HepG2 (cell line): ENCODE results near the gene FHL5. TPM values are rescaled to one million over a fixed set of nuclear protein-coding genes. Genes with fewer than 3 reads are reported as not detected.

ENCODE experiments used
- ATAC-seq: fragments of 200-7000 bp; cut with Tn5 transposase; 3 replicates; pipeline ENCODE4 v1.9.1; 2020; ENCODE audit warnings: mild to moderate bottlenecking, moderate library complexity
- BruUV-seq: library from RNA; stranded (reverse); fragments of 400-500 nt; replicated peaks from 2 replicates; lab custom pipeline; 2021; lab: Mats Ljungman, UMichigan
- CTCF ChIA-PET: fragments of 300-600 bp; formaldehyde crosslinking; extraction: SDS; loops from one replicate; lab custom pipeline; 2021; ENCODE audit warnings: low total read pairs, inconsistent platforms, low intra/inter-chr PET ratio; lab: Yijun Ruan, JAX
- POLR2A ChIA-PET: fragments of 350-600 bp; sonication (Branson Sonifier 250); formaldehyde crosslinking; loops from one replicate; lab custom pipeline; 2020; ENCODE audit warnings: antibody characterized with exemption, inconsistent platforms; lab: Yijun Ruan, JAX
- DNase-seq: peaks from one replicate; pipeline ENCODE4 v3.0.0-alpha.2; 2015; ENCODE audit warnings: low spot score
- FAIRE-seq: peaks from 3 replicates; lab custom pipeline; 2011; peaks lifted over from hg19 to GRCh38; lab: Jason Lieb, UNC
- H2AFZ ChIP-seq: one replicate; pipeline ENCODE4 v1.6.1; 2011; ENCODE audit warnings: low read length, inconsistent platforms
- H3K27ac ChIP-seq: fragments of 300-600 bp; 3 replicates; pipeline ENCODE4 v1.8.0; 2011; ENCODE audit warnings: mixed run types, mild to moderate bottlenecking, mixed read lengths, low read length, inconsistent platforms; ENCODE audit not compliant: insufficient read depth; ENCODE audit errors: extremely low read length
- H3K27me3 ChIP-seq, 2 experiments: fragments of 200-600 bp in 1 of 2; 2 replicates in 1 of 2; 3 replicates in 1 of 2; pipeline versions ENCODE4 v1.6.0 to v1.8.0; 2011; ENCODE audit warnings: low read length in 2 of 2, mild to moderate bottlenecking in 2 of 2, moderate library complexity in 2 of 2, inconsistent platforms in 1 of 2; ENCODE audit not compliant: insufficient read depth in 2 of 2, control insufficient read depth in 1 of 2
- H3K36me3 ChIP-seq, 2 experiments: fragments of 200-600 bp in 1 of 2; replicated peaks in 1 of 2; 2 replicates in 1 of 2; 3 replicates in 1 of 2; pipeline versions ENCODE4 v1.5.1 to v1.8.0; 2011; ENCODE audit warnings: low read length in 2 of 2, inconsistent platforms in 1 of 2; ENCODE audit not compliant: insufficient read depth in 2 of 2, control insufficient read depth in 1 of 2
- H3K4me1 ChIP-seq: 2 replicates; pipeline ENCODE4 v1.5.1; 2012; ENCODE audit warnings: low read length, inconsistent platforms; ENCODE audit not compliant: insufficient read depth
- H3K4me2 ChIP-seq: 2 replicates; pipeline ENCODE4 v1.6.0; 2011; ENCODE audit warnings: low read depth, low read length, inconsistent platforms
- H3K4me3 ChIP-seq, 3 experiments: fragments of 200-600 bp in 1 of 3; sonication (generic), shearing (Covaris generic) in 1 of 3; replicated peaks in 1 of 3; 2 replicates each; pipeline ENCODE4 v1.5.1; 2011 to 2016; ENCODE audit warnings: low read length in 3 of 3, inconsistent platforms in 2 of 3, low read depth in 2 of 3, mild to moderate bottlenecking in 2 of 3, control low read depth in 1 of 3, mixed read lengths in 1 of 3; ENCODE audit not compliant: insufficient read depth in 1 of 3
- H3K79me2 ChIP-seq: one replicate; pipeline ENCODE4 v1.6.1; 2011; ENCODE audit warnings: low read length, inconsistent platforms; ENCODE audit not compliant: insufficient read depth
- H3K9ac ChIP-seq: 2 replicates; pipeline ENCODE4 v1.6.0; 2011; ENCODE audit warnings: mild to moderate bottlenecking, low read depth, low read length, inconsistent platforms; ENCODE audit not compliant: insufficient read depth
- H3K9me3 ChIP-seq: 2 replicates; pipeline ENCODE4 v1.5.1; 2012; ENCODE audit warnings: mild to moderate bottlenecking, low read length
- H4K20me1 ChIP-seq: 2 replicates; pipeline ENCODE4 v1.6.0; 2011; ENCODE audit warnings: inconsistent platforms, mild to moderate bottlenecking, low read length, moderate library complexity; ENCODE audit not compliant: insufficient read depth
- ATRX ChIP-seq: sonication (generic); formaldehyde crosslinking; IDR thresholded peaks from 2 replicates; pipeline ENCODE4 v1.4.0; 2020; ENCODE audit warnings: missing genetic modification reagents, borderline replicate concordance
- GLI4 ChIP-seq: sonication (generic); formaldehyde crosslinking; IDR thresholded peaks from 2 replicates; pipeline ENCODE4 v1.5.1; 2020; ENCODE audit warnings: missing genetic modification reagents, mild to moderate bottlenecking, moderate library complexity, borderline replicate concordance
- MLLT10 ChIP-seq: sonication (generic); formaldehyde crosslinking; IDR thresholded peaks from 2 replicates; pipeline ENCODE4 v1.4.0; 2020; ENCODE audit warnings: missing genetic modification reagents
- NFIC ChIP-seq: IDR thresholded peaks from 2 replicates; pipeline ENCODE4 v1.6.1; 2012; ENCODE audit warnings: mild to moderate bottlenecking, low read length, inconsistent platforms
- ZEB1 ChIP-seq: IDR thresholded peaks from 2 replicates; pipeline ENCODE4 v1.6.1; 2012; ENCODE audit warnings: mild to moderate bottlenecking, low read depth, inconsistent platforms; ENCODE audit not compliant: insufficient replicate concordance
- ZFYVE20 ChIP-seq: sonication (generic); formaldehyde crosslinking; IDR thresholded peaks from 2 replicates; pipeline ENCODE4 v1.8.0; 2023; ENCODE audit warnings: low read depth, mild to moderate bottlenecking, moderate library complexity, missing genetic modification reagents, borderline replicate concordance
- ZNF138 ChIP-seq: sonication (generic); formaldehyde crosslinking; IDR thresholded peaks from 2 replicates; pipeline ENCODE4 v1.5.0; 2020; ENCODE audit warnings: mild to moderate bottlenecking, low read depth, missing genetic modification reagents
- WGBS: methylation state at CpG from one replicate; pipeline ENCODE4 v1.1.6; 2017; ENCODE audit warnings: low lambda C conversion rate; 5-methylcytosine and 5-hydroxymethylcytosine counted together
- in situ Hi-C: cut with HindIII; loops from 2 replicates; pipeline ENCODE4 v1.10.0; 2017; ENCODE audit warnings: low pct_unique_long_range_greater_than_20kb; ENCODE audit not compliant: extremely low pct_ligation_motif_present
- intact Hi-C: fragments of 100-400 bp; cut with micrococcal nuclease; formaldehyde crosslinking; loops from one replicate; pipeline ENCODE4 v1.10.0; 2022; ENCODE audit not compliant: unreplicated experiment
- polyA plus RNA-seq, 8 experiments: library from polyadenylated mRNA; depleted of rRNA in 3 of 8; stranded (reverse) in 7 of 8; unstranded in 1 of 8; fragments of >200 nt; fragmentation: Illumina TruSeq in 4 of 8; extraction: Trizol in 4 of 8; gene quantifications; 2 replicates each; pipeline versions ENCODE4 v1.2.1 to v1.2.3, GENCODE V29; 2011 to 2016; ENCODE audit warnings: low read depth in 4 of 8, missing spikeins in 1 of 8, mixed read lengths in 1 of 8; ENCODE audit not compliant: insufficient read depth in 1 of 8
- total RNA-seq, 5 experiments: library from RNA; depleted of rRNA; stranded (reverse); fragments of >200 nt; fragmentation: Illumina TruSeq; extraction: Trizol; gene quantifications; 2 replicates each; pipeline ENCODE4 v1.2.3, GENCODE V29; 2016; ENCODE audit warnings: low read depth in 1 of 5
- TF ChIP-seq, protein P1 (sequence below): IDR thresholded peaks from 2 replicates; pipeline ENCODE4 v1.6.1; 2016; ENCODE audit warnings: mild to moderate bottlenecking, missing biosample characterization, missing genetic modification reagents
- TF ChIP-seq, protein P2 (sequence below): sonication (generic); formaldehyde crosslinking; IDR thresholded peaks from 2 replicates; pipeline ENCODE4 v1.8.0; 2022; ENCODE audit warnings: mild to moderate bottlenecking, missing genetic modification reagents, borderline replicate concordance
- TF ChIP-seq, protein P3 (sequence below): sonication (generic); formaldehyde crosslinking; IDR thresholded peaks from 2 replicates; pipeline ENCODE4 v1.4.0; 2020; ENCODE audit warnings: missing genetic modification reagents, mild to moderate bottlenecking, borderline replicate concordance

The FHL5 gene
- total and polyA plus RNA-seq, 2 of the 13 experiments (the other 11 are each of a cell fraction or from before 2014, with no cell fraction given) = not detected

DNA sequence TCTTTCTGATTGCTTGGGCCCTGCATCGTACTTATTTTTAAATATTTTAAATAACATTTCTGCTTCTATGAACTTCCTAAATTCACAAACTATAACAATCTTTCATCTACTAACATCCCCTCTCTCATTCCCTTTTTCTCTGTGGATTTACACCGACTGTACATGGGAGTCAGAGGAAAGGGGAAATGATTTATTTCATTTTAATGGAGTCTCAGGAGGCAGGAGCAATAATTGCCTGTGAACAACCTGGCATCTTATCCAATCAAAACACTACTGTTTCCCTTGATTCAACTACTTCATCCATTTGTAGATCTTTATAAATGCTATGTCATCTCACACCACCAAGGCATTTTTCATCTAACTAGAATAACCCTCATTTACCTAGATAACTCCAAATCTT is 89.6 kb downstream of the FHL5 start (continued):
- TF ChIP-seq ZNF138 (CRISPR knock-in tag) = no peak
- no peak for TF ChIP-seq GLI4
- TF ChIP-seq, protein P1, sequence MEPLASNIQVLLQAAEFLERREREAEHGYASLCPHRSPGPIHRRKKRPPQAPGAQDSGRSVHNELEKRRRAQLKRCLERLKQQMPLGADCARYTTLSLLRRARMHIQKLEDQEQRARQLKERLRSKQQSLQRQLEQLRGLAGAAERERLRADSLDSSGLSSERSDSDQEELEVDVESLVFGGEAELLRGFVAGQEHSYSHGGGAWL = no peak
- no peak for TF ChIP-seq NFIC
- TF ChIP-seq ZFYVE20 = no peak
- TF ChIP-seq ATRX (CRISPR knock-in tag) = no peak

DNA sequence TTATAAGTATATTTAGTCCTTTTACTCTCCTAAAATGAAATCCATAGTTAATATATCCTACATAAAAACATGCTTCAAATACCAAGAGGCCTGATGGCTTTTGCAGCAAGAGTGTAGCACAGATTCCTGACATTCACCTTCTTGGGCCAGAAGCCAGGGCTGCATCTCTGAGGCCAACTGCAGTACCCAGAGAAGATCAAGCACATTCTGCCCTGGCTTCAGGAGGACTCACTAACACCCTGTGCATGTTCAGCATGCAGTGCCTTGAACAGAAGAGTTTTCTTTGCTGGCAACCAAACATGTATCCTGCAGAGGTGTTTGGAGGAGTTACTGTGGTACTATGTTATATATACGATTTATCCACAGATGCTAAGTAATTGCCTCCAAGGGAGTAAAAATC is 90.3 kb downstream of the FHL5 start:
- DNase-seq (no peak), ATAC-seq (no peak)
- no peaks in the 10 kb centered on the region for H3K79me2 ChIP-seq
- intact Hi-C loops = no loop called here
- H3K4me3 ChIP-seq = no peak overlapping the region
- 46% methylated on average over 1 of the region's 1 CpG for WGBS
- H3K27ac ChIP-seq = no peak overlapping the region
- H3K27me3 ChIP-seq = no peaks in the 10 kb centered on the region; a peak in 2 of 5 replicates
- in situ Hi-C loops = no loop called here
- H3K36me3 ChIP-seq = no peaks in the 10 kb centered on the region
- no peaks in the 10 kb centered on the region for H4K20me1 ChIP-seq
- H3K9me3 ChIP-seq = no peaks in the 10 kb centered on the region
- CTCF ChIA-PET = no interaction called here
- TF ChIP-seq, protein P2, sequence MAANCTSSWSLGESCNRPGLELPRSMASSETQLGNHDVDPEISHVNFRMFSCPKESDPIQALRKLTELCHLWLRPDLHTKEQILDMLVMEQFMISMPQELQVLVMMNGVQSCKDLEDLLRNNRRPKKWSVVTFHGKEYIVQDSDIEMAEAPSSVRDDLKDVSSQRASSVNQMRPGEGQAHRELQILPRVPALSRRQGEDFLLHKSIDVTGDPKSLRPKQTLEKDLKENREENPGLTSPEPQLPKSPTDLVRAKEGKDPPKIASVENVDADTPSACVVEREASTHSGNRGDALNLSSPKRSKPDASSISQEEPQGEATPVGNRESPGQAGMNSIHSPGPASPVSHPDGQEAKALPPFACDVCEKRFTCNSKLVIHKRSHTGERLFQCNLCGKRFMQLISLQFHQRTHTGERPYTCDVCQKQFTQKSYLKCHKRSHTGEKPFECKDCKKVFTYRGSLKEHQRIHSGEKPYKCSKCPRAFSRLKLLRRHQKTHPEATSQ (CRISPR knock-in tag) = no peak
- TF ChIP-seq MLLT10 (CRISPR knock-in tag) = no peak
- TF ChIP-seq, protein P3, sequence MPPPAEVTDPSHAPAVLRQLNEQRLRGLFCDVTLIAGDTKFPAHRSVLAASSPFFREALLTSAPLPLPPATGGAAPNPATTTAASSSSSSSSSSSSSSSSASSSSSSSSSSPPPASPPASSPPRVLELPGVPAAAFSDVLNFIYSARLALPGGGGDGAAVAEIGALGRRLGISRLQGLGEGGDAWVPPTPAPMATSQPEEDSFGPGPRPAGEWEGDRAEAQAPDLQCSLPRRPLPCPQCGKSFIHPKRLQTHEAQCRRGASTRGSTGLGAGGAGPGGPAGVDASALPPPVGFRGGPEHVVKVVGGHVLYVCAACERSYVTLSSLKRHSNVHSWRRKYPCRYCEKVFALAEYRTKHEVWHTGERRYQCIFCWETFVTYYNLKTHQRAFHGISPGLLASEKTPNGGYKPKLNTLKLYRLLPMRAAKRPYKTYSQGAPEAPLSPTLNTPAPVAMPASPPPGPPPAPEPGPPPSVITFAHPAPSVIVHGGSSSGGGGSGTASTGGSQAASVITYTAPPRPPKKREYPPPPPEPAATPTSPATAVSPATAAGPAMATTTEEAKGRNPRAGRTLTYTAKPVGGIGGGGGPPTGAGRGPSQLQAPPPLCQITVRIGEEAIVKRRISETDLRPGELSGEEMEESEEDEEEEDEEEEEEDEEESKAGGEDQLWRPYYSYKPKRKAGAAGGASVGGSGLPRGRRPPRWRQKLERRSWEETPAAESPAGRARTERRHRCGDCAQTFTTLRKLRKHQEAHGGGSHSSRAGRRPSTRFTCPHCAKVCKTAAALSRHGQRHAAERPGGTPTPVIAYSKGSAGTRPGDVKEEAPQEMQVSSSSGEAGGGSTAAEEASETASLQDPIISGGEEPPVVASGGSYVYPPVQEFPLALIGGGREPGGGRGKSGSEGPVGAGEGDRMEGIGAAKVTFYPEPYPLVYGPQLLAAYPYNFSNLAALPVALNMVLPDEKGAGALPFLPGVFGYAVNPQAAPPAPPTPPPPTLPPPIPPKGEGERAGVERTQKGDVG (CRISPR knock-in tag) = no peak
- no peak for TF ChIP-seq ZEB1
- TF ChIP-seq, all 625 proteins: peak for 0
- POLR2A ChIA-PET = no interaction called here
- Histone ChIP-seq H3K4me2 (no peak overlapping the region), H2AFZ (no peak overlapping the region), H3K4me1 (no peaks in the 10 kb centered on the region), H3K9ac (no peak overlapping the region)
- no peak for FAIRE-seq
- BruUV-seq = no TSS peak
